Stimulated activated naive CD4-positive, alpha-beta T cell treated with Interleukin-2 at 50 U/mL for 16 hours (primary cell): ENCODE results near the gene EPX.

Source experiments
- DNase-seq: peaks from one replicate; lab custom pipeline; 2025; lab: John Stamatoyannopoulos, UW

The EPX gene

DNA sequence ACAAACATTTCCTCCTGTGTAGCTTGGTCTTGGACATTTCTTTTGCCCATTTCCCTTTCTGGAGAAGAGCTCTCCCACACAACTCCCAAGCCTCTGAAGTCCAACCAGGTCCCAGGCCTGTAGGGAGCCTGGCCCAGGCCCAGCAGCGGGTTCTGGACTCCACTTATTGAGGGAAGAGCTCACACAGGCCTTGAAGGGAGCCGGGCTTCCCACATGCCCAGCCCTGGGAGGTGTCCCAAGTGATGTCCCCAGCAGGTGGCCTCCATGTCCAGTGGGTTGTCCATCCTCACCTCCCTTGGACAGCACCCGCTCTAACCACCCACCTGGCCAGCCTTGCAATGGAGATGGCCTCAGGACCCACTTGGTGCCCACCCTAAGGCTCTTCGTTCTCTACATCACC is 5.9 kb upstream of the EPX start:
- no peak for DNase-seq

DNA sequence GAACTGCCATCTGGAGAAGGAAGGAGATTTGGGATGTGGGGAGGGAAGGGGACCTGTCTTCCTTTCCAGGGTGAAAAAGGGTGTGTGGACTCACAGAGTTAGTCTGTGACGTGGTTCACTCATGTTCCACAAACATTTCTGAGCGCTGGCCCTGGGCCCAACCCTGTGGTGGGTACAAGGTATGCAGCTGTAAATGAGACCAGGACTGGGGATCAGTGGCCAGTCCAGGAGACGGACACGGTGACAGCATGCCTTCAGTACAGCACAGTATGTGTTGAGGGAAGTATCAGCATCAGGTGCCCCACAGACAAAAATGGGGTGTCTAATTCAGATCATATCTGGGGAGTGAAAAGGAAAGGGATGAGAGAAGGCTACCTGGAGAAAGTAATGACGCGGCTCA is 5.5 kb upstream of the EPX start:
- no peak for DNase-seq

DNA sequence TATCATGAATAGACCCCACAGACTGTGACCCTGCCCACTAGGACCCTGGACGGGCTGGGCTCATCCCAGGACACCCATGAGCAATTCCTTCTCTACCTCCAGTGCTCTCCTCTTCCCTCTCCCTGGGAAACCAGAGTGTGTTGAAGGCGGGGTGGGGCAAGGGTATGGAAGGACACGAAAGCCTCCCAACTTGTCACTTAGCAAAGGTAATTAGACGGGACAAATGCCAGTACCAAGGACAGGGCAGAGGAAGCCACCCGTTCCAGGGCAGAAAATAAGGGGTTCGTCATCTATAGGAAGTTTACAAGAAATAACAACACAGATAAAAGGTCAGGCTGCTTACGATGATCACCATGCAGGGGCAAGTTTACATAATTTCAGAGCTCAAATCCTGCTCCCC is 4.9 kb upstream of the EPX start:
- DNase-seq: no peak

DNA sequence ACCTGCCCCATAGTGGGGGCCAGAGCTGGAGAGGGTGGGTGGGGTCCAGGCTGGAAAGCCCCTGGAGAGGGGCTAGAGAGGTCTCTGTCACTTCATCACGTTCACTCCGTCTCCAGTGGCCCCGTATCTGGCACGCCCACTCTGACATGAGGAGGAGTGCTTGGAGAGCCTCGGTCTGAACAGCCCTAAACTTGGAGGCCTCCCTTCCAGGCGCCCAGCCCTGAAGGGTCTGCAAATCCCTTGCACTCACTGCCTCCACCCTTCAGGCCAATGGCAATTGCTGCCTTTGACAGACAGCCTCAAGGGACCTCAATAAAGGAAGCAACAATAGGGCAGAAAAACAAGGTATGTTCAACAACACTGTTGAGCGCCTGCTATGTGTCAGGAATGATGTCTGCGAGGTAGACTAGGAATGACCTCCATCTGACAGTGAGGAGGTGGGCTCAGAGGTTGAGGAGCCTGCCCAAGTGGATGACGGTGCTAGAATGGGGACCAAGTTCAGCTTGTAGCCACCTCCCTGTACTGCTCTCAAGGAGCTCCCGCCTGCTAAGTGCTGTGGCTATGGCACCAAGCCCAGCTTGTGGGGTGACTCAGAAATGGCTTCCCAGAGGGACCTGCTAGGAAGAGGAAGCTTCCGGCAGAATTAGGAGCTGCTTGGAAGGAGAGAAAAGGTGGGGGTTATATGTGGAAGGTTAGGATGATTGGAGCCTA is 2.9 kb upstream of the EPX start:
- no peak for DNase-seq

DNA sequence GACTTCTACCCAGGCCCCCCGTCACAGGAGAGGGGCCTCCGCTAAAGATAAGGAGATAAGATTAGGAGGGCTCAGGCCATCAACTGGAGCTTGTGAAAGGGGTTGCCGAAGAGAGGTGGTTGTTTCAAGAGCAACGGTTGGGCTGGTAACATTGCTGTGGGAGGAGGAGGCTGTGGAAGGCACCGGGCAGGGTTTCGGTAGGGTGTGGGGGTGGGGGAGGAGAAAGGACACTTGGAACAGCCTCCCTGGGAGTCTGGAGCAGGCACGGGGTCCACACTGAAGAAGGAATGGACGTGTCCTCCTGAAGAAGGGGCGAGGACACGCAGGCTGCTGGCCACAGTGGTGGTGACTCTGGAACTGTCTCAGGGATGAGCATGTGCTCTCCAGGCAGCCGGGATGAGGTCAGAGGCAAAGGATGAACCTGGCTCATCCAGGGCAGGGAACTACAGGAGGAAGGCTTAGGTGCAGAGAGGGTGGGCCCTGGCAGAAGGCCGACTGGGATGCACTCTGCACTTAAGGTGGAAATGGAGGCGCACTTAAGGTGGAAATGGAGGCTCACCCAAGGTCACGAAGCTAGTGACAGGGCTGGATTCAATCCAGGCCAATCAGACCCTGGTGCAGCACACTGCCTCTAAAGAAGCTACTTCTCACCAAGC is 1.2 kb upstream of the EPX start:
- DNase-seq: no peak

DNA sequence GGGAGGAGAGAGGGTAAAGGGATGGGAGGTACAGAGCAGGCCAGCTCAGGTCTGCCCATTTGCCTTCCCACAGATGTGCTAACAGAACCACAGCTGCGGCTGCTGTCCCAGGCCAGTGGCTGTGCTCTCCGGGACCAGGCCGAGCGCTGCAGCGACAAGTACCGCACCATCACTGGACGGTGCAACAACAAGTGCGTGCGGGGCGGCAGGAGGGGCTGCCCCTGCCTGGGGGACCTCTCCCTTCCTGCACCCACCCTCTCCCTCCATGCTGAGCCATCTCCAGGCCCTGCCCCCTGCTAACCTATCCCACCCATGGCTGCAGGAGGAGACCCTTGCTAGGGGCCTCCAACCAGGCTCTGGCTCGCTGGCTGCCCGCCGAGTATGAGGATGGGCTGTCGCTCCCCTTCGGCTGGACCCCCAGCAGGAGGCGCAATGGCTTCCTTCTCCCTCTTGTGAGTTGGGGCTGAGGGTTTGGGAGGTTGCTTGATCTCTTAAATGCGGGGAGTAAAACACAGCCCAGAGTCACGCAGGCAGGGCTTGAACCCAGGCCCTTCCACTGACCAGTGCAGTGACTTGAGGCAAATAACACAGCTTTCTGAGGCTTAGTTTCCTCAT is 1.2 kb downstream of the EPX start:
- no peak for DNase-seq

DNA sequence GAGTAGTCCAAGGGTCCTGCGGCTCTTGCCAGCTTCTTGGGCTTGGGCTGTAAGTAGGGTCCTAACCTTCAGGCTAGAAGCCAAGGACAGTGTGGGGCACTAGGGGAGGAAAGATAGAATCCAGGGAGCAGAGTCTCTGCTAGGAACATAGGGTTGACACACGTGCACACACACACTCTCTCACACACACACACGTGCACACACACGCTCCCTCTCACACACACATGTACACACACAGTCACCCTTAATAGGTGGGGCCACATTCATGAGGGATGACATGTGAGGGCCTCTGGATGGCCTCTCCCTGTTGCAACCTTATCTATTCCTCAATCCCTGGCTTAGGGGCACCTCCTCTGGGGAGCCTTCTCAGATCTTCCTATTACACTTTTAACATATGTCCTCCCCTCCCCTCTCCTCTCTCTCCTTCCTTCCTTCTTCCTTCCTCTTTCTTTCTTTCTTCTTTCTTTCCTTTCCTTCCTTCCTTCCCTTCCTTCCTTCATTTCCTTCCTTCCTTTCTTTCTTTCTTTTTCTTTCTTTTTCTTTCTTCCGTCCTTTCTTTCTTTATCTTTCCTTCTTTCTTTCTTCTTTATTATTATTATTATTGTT is 3.1 kb downstream of the EPX start:
- DNase-seq: no peak

DNA sequence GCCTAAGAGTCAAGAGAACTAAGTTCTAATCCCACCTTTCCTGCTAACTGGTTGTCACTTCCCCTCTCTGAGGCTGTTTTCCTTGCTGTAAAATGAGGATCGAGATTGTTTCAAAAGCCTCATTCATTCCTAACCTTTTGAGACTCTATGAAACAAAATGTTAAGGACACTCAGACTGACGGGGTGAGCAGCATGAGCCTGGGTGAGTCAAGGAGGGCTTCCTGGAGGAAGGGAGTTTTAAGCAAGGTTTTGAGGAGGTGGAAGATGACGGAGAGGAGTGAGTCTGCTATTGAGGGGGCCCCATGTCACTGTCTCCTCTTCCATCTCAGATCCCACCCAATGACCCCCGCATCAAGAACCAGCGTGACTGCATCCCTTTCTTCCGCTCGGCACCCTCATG is 4.1 kb downstream of the EPX start:
- DNase-seq: no peak

DNA sequence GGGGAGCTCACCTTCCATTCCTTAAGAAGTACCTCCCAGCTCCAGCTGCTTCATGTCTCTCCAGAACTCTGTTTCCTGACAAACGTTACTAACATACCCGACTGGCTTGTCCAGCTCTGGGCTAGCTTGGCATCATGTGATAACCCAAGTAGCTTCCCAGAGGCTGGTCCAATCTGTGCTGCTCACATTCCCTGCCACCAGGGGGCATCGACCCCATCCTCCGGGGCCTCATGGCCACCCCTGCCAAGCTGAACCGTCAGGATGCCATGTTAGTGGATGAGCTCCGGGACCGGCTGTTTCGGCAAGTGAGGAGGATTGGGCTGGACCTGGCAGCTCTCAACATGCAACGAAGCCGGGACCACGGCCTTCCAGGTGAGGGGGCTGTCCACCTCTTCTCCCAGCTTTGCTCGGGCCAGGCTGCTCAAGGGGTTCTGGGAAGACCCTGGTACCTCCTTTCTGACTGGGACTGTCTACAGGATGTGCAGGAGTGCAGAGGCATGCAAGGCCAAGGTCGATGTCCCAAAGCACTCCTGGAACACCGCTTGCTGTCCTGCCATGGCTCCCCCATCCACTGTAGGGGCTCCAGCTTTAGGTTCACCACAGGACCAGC is 7.6 kb downstream of the EPX start:
- peak; percentile 32 for DNase-seq

DNA sequence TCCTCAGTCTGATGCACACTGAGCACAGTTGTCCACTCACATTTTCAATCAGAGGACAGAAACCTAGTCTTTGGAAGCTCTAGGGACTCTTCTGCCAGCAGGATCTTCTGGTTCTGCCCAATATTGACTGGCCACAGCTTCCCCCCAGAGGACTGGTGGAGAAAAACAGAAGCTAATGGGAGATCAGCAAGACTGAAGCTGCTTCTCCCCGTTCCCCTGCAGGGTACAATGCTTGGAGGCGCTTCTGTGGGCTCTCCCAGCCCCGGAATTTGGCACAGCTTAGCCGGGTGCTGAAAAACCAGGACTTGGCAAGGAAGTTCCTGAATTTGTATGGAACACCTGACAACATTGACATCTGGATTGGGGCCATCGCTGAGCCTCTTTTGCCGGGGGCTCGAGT is 10.3 kb downstream of the EPX start:
- DNase-seq: no peak

DNA sequence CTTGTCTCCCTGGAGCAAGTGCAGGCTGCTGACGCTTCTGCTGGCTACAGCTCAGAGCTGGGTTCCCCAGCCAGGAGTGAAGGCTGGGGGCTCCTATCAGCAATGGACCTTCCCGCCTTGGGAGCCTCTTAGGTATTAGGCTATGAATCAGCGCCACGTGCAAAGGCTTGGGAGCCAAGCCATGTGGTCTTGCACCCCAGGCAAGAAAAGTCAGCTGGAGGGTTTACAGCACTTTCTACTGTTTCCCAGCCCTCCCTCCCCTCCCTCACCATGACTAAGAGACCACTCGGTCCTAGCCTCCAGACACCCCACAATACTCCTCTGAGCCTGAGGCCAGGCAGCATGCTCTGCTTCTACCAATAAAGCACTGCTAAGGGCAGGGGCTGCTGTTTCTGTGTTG is 12.3 kb downstream of the EPX start:
- no peak for DNase-seq

DNA sequence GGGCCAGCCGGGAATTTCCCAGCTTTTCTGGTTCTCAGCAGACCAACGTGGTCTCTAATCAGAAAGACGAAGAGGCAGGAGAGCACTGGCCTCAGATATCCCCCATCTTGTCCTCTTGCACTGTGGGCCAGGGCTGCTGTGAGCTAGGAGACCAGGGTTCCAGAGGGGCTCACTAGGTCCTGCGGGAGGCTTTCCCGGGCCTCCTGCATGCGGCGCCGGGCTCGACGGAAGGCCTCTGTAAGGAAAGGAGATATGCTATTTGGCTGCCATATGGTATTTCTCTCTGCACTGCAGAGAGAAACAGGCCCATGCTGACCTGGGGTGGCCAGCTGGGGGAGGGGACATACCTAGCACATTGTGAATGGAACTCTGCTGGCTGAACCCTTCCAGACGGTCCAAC is 13.4 kb downstream of the EPX start:
- no peak for DNase-seq

DNA sequence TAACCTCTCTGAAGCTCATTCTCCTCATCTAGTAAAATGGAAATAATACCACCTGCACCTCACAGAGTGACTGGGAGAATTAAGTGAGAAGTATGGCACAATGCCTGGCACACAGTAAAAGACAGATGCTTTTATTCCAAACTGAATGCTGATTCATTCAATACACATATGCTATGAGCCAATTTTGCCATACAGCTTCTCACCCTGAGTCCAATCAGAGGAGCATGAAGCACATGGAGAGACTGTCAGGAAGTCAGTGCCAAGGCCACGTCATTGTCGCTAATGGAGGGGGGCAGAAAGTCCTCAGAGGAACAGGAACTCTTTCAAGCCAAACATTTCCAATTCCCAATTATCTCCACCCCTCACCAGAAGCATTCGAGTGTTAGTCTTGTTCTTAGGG is 14.9 kb downstream of the EPX start:
- no peak for DNase-seq

DNA sequence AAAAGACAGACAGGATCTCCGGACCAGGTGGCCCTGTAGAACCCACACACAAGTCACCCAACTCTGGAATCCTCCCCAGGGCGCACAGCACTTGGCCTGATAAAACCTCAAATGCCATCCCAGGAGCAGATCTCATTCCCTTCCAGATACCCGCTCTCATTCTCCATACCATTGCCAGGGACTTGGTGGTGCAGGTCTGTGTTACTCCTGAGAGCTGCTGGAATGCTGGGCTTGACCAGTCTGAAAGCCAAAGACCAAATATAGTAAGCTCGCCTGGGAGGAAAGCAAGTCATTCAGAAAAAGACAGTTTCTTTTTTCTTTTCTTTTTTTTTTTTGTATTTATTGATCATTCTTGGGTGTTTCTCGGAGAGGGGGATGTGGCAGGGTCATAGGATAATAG is 15.8 kb downstream of the EPX start:
- no peak for DNase-seq

DNA sequence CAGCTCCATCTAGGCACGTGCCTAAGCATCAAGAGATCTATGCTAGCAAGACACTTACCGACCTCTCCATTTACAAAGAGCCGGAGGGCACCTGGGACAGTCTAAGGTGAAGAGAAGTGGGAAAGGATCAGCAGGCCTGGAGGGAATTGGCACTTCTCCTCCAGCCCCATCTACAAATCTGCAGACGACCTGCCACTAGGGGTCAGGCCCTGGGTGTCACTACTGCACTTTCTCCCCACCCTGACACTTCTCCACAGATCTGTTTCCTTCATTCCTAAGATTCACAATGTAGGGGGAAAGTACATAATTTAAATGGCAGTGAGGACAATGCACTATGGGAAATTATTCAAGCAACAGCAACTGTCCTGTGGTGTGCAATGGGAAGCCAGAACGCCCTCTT is 18.4 kb downstream of the EPX start:
- DNase-seq: no peak

DNA sequence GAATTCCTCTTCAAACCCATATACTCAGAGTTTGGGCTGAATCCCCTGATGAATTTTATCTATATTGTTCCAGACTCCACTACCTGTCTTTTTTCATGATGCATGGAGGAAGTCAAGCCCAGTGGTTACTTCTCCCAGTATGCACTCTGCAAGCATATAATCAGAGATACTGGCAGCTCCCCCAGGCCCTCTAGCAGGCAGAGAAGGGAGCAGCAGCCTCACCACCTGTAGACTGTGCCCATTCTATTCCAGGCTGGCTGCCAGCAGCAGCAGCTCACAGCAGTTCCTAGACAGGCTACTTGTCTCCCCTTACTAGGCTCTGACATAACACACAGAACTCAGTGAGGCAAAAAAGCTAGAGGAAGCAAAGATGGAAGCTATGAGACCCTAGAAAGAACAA is 23.2 kb downstream of the EPX start:
- DNase-seq: no peak

DNA sequence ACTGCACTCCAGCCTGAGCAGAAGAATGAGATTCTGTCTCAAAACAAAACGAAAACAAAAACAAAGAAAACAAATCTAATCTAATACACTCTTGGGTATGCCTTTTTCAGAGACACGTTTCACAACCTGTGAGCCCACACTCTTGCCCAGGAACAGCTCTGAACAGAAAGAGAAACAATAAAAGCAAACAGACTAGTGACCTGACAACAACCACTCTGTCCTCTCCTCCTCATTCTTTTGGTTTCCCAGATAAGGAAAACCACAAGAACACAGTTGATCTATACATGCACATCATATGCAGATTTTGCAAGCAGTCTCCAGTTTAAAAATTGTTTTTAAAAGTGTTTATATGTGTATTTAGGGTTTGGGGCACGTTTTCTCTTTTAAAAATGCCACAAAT is 25.2 kb downstream of the EPX start:
- DNase-seq: no peak

DNA sequence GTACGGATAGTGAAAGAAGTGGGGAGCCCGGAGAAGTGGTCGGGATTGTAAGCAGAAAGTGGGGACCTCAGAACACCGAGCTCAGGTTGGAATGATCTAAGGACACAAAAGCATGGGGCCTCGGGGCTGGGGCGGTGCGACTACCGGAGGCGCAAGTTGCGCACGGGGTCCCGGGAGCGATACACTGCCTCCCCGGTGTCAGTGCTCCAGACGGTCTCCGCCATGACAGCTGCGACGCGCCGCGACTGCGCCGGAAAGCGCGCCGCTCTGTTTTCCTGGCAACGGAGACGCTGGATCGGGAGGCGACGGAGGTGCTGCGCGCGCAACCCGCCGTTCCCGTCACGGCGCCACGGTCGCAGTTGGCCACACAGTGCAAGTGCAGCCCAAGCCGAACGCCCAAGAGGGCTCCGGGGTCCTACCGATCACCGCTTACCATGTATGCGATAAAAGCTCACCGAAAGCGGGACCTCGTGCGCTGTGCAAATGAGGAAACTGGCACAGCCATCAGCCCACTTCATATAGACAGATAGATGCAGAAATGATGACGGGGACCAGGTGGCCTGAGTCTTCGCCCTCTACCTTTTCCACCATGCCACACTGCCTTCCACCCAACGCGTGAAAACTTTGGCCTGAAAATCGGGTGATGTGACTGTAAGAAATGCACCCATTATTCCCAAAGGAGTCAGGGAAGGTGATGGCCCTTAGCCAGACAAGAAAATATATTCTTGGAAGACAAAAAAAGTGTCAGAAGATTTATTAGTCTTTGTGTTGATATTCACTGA is 26.7 kb downstream of the EPX start, which contains the start of gene MKS1:
MKS1 (minus strand) TSS at position 249 of the 782 bp plus-strand sequence; CDS start at position 224, 25 bp downstream.
- peak; percentile 92 for DNase-seq

DNA sequence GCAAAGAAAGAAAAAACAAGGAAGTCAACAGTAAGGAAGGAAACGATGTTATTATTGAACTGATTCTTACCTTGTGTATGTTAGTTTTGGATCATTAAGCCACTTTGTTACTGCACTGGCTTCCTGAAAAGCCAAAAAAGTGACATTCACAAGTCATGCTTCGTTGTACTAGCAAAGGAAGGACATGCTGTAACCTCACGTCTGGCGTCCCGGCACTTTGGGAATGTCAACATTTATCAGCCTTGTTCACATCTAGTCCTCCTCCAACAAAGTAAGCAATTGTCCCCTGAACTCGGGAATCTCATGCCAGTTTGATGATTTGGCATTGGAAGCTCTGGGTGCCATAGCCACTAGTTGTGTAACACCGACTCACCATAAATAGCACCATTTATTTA is 27.3 kb downstream of the EPX start:
- DNase-seq: no peak

DNA sequence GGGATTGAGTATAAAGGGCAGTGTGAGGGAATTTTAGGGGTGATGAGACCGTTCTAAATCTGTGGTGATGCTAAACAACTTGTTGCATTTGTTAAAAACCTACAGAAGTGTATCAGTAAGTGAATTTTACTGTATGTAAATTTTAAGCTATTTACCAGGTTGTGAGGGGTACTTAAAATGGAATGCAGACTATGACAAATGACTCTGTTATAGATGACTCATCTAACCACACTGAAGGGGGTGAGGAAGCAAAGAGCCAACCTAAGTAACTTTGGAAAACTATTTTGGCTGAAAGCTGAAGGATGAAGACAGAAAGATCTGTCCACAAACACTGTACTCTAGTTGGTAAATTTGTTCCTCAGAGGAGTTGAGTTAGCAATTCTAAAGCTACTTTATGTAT is 31.8 kb downstream of the EPX start:
- DNase-seq: no peak

DNA sequence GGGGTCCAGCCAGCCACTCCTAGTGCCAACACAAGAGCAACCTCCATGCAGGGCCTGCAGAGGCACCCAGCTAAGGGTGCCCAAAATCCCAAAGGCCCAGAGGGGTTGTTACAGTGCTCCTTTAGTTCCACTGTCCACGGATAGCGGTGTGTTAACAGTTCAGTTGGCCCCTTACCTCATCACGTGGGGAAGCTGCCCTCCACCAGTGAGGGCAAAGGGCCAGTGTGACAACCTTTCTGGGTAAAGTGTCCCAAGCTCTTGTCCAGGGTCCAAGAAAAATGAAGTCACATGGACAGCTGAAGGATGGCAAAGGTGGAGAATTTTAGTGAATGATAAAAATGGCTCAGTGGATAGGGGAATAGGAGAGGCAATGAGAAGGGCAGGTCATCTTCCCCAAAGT is 35.2 kb downstream of the EPX start:
- no peak for DNase-seq

DNA sequence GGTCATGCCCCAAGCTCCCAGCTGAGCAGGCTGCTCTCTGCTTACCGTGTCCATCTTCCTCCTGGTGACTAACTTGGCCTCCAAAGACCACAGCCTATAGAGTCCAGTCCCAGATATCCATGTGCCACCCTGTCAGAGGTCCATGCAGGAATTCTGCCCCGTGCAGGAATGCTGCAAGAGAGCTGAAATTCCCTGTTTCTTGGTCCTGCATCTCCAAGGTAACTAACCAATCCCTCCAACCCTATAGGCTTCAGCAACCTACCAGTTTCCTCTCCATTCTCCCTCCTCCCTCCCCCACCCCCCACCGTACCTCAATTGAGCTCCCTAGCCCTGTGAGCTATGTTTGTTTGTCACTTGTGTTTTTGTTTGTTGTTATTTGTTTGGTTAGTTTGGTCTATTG is 36.2 kb downstream of the EPX start:
- no peak for DNase-seq
